Skin epidermis (tissue), 12 donors: ENCODE measurements around the gene FLNC.

ENCODE experiments used
- H3K27ac ChIP-seq, 21 experiments: fragments of 200-600 bp; sonication (generic) in 11 of 21; one replicate each; pipeline ENCODE4 v1.5.0; 2020; ENCODE audit warnings: mild to moderate bottlenecking in 3 of 21, inconsistent platforms in 2 of 21, moderate library complexity in 2 of 21
- H3K4me3 ChIP-seq, 7 experiments: fragments of 200-600 bp; sonication (generic) in 2 of 7; one replicate each; pipeline ENCODE4 v1.5.0; 2020; ENCODE audit warnings: inconsistent platforms in 2 of 7, mild to moderate bottlenecking in 2 of 7, moderate library complexity in 1 of 7

FLNC gene

GRCh38 chr7:128841921-128842673, 11.9 kb downstream of the FLNC start:
- H3K27ac ChIP-seq: no peak overlapping the region
- H3K4me3 ChIP-seq: no peak overlapping the region

GRCh38 chr7:128842674-128843641, 12.8 kb downstream of the FLNC start:
- H3K4me3 ChIP-seq: no peak overlapping the region
- H3K27ac ChIP-seq: no peak overlapping the region

GRCh38 chr7:128843938-128844621, 13.9 kb downstream of the FLNC start:
- Histone ChIP-seq H3K27ac (no peak overlapping the region), H3K4me3 (no peak overlapping the region)

- no peak overlapping the region for H3K27ac ChIP-seq
Observed at GRCh38 chr7:128844777-128845311, 14.6 kb downstream of the FLNC start.

GRCh38 chr7:128845475-128845874, 15.3 kb downstream of the FLNC start:
- no peak overlapping the region for H3K27ac ChIP-seq

More at GRCh38 chr7:128844777-128845311, 14.6 kb downstream of the FLNC start:
- no peak overlapping the region for H3K4me3 ChIP-seq

GRCh38 chr7:128845987-128846386, 15.8 kb downstream of the FLNC start:
- H3K27ac ChIP-seq: no peak overlapping the region
- no peak overlapping the region for H3K4me3 ChIP-seq

More at GRCh38 chr7:128845475-128845874, 15.3 kb downstream of the FLNC start:
- no peak overlapping the region for H3K4me3 ChIP-seq

- Histone ChIP-seq H3K4me3 (no peak overlapping the region), H3K27ac (no peak overlapping the region)
Observed at GRCh38 chr7:128846781-128847444, 16.7 kb downstream of the FLNC start.

GRCh38 chr7:128847721-128848211, 17.6 kb downstream of the FLNC start:
- no peak overlapping the region for H3K4me3 ChIP-seq
- no peak overlapping the region for H3K27ac ChIP-seq

GRCh38 chr7:128848289-128849155, 18.3 kb downstream of the FLNC start:
- Histone ChIP-seq H3K4me3 (no peak overlapping the region), H3K27ac (no peak overlapping the region)

- Histone ChIP-seq H3K27ac (no peak overlapping the region), H3K4me3 (no peak overlapping the region)
Observed at GRCh38 chr7:128849156-128849515, 18.9 kb downstream of the FLNC start.

GRCh38 chr7:128849804-128850490, 19.7 kb downstream of the FLNC start:
- no peak overlapping the region for H3K27ac ChIP-seq
- H3K4me3 ChIP-seq: no peak overlapping the region

GRCh38 chr7:128852537-128853254, 22.5 kb downstream of the FLNC start:
- H3K27ac ChIP-seq: no peak overlapping the region
- no peak overlapping the region for H3K4me3 ChIP-seq

- Histone ChIP-seq H3K4me3 (no peak overlapping the region), H3K27ac (no peak overlapping the region)
Observed at GRCh38 chr7:128853799-128854198, 23.6 kb downstream of the FLNC start.

- no peak overlapping the region for H3K27ac ChIP-seq
- H3K4me3 ChIP-seq: no peak overlapping the region
Observed at GRCh38 chr7:128854396-128854795, 24.2 kb downstream of the FLNC start.

GRCh38 chr7:128855559-128855958, 25.4 kb downstream of the FLNC start:
- H3K27ac ChIP-seq: no peak overlapping the region
- no peak overlapping the region for H3K4me3 ChIP-seq

GRCh38 chr7:128856001-128856718, 26.0 kb downstream of the FLNC start:
- Histone ChIP-seq H3K4me3 (no peak overlapping the region), H3K27ac (no peak overlapping the region)
